ENCODE results near the gene CIBAR2.

DNA sequence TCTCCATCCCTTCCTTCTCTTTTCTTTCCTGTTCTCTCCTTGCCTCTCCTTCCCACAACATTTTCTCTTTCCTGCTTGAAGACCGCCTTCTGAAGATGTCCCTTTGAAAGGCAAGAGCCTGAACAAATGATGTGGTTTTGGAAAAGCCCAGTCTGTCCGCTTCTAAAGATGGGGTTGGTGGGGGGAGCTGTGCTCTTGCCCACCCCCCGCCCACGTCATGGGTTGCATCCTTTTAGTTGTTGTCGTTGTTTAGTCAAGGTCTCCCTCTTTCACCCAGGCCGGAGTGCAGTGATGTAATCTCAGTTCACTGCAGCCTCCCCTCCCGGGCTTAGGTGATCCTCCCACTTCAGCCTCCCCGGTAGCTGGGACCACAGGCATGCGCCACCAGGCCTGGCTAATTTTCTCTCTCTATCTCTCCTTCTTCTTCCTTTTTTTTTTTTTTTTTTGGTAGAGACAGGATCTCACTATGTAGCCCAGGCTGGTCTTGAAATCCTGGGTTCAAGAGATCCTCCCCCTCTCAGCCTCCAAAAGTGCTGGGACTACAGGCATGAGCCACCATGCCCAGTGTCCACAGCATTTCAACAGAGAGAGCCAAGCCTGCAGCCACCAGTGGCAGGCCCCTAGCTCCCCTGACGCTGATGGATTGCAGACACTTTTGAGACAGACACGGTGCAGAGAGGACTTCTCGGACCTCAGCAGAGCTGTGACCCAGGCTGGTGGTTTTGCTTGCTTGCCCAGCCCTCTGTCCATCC, 26.0 kb upstream of the CIBAR2 start:
- TF ChIP-seq, protein P1, sequence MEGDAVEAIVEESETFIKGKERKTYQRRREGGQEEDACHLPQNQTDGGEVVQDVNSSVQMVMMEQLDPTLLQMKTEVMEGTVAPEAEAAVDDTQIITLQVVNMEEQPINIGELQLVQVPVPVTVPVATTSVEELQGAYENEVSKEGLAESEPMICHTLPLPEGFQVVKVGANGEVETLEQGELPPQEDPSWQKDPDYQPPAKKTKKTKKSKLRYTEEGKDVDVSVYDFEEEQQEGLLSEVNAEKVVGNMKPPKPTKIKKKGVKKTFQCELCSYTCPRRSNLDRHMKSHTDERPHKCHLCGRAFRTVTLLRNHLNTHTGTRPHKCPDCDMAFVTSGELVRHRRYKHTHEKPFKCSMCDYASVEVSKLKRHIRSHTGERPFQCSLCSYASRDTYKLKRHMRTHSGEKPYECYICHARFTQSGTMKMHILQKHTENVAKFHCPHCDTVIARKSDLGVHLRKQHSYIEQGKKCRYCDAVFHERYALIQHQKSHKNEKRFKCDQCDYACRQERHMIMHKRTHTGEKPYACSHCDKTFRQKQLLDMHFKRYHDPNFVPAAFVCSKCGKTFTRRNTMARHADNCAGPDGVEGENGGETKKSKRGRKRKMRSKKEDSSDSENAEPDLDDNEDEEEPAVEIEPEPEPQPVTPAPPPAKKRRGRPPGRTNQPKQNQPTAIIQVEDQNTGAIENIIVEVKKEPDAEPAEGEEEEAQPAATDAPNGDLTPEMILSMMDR (IDR thresholded peaks at IDR 0.05): no peak
- TF ChIP-seq POLR2A (IDR thresholded peaks at IDR 0.05): no peak

All from Peyer's patch (tissue), 4 donors.